ENCODE results near the gene MCC.
A peak's percentile ranks its signal among the peaks of the same experiment; 100 is the strongest.

The MCC gene

DNA sequence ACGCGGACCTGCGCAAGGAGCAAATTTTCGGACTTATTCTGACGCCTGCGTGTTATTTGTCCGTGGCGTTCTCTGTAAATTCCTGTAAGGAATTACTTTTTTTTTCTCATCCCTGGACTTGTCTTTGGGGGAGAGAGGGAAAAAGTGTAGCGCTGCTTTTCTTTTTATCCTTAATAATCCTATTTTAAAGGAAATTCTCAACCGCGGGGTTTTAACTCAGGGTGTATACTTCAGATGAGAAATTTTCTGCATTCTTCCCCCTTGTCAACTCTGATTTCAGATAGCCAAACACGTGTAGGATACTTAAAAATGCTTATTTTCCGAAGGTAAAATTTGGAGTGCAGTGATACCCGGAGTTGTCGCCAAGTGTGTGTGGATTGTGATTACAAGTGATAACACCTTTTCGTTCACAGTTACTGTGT is 510.8 kb downstream of the MCC start:
- TF ChIP-seq, protein P1, sequence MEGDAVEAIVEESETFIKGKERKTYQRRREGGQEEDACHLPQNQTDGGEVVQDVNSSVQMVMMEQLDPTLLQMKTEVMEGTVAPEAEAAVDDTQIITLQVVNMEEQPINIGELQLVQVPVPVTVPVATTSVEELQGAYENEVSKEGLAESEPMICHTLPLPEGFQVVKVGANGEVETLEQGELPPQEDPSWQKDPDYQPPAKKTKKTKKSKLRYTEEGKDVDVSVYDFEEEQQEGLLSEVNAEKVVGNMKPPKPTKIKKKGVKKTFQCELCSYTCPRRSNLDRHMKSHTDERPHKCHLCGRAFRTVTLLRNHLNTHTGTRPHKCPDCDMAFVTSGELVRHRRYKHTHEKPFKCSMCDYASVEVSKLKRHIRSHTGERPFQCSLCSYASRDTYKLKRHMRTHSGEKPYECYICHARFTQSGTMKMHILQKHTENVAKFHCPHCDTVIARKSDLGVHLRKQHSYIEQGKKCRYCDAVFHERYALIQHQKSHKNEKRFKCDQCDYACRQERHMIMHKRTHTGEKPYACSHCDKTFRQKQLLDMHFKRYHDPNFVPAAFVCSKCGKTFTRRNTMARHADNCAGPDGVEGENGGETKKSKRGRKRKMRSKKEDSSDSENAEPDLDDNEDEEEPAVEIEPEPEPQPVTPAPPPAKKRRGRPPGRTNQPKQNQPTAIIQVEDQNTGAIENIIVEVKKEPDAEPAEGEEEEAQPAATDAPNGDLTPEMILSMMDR (IDR thresholded peaks at IDR 0.05; ENCODE audit: insufficient read depth, missing control alignments), result no peak
- FAIRE-seq (no peak), DNase-seq (ENCODE audit: insufficient read length, low spot score) (no peak)

GRCh38 chr5:112976432-112977309 is 511.6 kb downstream of the MCC start, which contains the start of gene DCP2:
Gene DCP2, plus strand, starts transcription at chr5:112976798. Its CDS starts 136 bp downstream, at chr5:112976934.
- FAIRE-seq (peak; percentile 90), DNase-seq (ENCODE audit: insufficient read length, low spot score) (peak; percentile 83)

DNA sequence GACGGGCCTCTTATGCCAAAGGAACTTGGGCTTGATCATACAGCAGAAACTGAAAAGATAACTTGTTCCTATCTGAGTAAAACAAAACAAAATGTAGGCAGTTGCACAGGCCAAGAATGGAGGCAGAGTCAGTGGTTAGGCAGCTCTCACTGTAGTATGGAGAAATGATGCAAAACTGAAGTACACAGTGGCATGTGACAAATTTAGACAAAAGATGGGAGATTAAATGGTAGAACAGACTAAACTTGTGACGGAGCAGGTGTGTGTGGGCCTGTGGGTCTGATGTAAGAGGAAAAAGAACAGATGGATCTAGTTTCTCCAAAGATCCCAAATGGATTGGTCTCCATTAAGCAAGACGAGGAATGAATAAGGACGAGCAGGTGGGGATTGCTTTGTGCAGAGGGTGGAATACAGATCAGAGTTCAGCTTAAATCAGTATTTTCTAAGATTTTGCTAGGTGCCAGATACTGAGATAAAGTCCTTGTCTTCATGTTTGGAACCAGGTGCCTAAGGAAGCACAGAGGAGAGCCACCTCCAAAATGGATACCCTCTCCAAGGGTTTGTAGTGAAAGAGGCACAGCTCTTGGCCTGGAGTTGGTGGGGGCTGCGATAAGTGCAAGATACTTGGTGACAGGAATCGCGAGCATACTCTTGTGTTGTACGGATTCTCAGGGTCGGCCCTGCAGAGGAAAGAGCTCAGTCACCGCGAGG is 512.4 kb downstream of the MCC start:
- DNase-seq (ENCODE audit: insufficient read length, low spot score) (no peak), FAIRE-seq (no peak)
- TF ChIP-seq, protein P1 (IDR thresholded peaks at IDR 0.05; ENCODE audit: insufficient read depth, missing control alignments), result no peak

More at GRCh38 chr5:112976432-112977309, 511.6 kb downstream of the MCC start, which contains the start of gene DCP2:
- TF ChIP-seq, protein P1 (IDR thresholded peaks at IDR 0.05; ENCODE audit: insufficient read depth, missing control alignments), result no peak

GRCh38 chr5:112974901-112975300 is 513.4 kb downstream of the MCC start:
- no peak for DNase-seq (ENCODE audit: insufficient read length, low spot score)
- TF ChIP-seq, protein P1 (IDR thresholded peaks at IDR 0.05; ENCODE audit: insufficient read depth, missing control alignments), result no peak
- no peak for FAIRE-seq

DNA sequence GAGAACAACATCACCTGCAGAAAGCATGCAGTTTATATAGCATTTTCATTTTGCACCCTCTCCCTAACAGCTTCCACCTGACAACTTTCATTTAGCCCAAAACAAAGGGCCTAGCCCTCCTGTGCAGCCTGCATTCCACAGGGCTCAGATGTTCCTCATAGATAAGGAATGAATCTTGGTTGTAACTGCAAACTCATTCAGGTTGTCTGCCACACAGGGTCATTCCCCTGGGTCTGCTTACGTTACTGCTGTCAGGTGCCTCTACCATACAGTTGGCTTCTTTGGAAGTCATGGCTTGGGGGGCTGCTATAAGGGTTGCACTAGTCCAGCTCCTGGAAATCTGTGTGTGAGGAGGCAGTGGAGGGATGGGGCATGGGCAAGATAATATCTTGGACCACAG is 514.3 kb downstream of the MCC start:
- TF ChIP-seq, protein P1 (IDR thresholded peaks at IDR 0.05; ENCODE audit: insufficient read depth, missing control alignments), result no peak
- DNase-seq (ENCODE audit: insufficient read length, low spot score), result no peak
- FAIRE-seq, result no peak

DNA sequence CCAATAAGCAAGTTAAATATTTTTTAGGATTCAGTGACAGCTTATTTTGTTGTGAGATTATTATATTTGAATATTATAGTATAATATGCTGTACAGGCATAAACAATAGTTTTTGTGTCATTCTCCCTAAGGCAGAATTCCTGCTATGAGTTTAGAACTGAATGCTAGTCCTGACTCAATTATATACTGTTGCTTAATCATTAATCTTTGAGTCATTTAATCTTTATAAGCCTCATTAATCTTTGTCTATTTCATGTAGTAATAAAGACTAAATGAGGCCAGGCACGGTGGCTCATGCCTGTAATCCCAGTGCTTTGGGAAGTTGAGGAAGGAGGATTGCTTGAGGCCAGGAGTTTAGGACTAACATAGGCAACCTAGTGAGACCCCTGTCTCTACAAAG is 515.2 kb downstream of the MCC start:
- FAIRE-seq (no peak), DNase-seq (ENCODE audit: insufficient read length, low spot score) (no peak)
- TF ChIP-seq, protein P1 (IDR thresholded peaks at IDR 0.05; ENCODE audit: insufficient read depth, missing control alignments), result no peak
